Kidney epithelial cell (primary cell): ENCODE measurements around the gene HBM. TPM values are rescaled to one million over a fixed set of nuclear protein-coding genes. Genes with fewer than 3 reads are reported as not detected.
"Not testable (repeated sequence)": the region's sequence is repeated elsewhere in the genome, so short reads cannot be mapped to it uniquely, and the experiment has no call there.

Experiments
- DNase-seq: peaks from one replicate; pipeline ENCODE4 v3.0.0-alpha.2; 2010; ENCODE audit warnings: low read depth
- H3K27me3 ChIP-seq: 2 replicates; pipeline ENCODE4 v1.6.0; 2011; ENCODE audit warnings: low read length; ENCODE audit not compliant: control insufficient read depth, insufficient read depth
- H3K36me3 ChIP-seq: 2 replicates; pipeline ENCODE4 v1.5.1; 2011; ENCODE audit warnings: low read length; ENCODE audit not compliant: control insufficient read depth, insufficient read depth
- H3K4me3 ChIP-seq: 2 replicates; pipeline ENCODE4 v1.5.1; 2011; ENCODE audit warnings: low read depth, mild to moderate bottlenecking, control low read depth, low read length
- CTCF ChIP-seq: IDR thresholded peaks from 2 replicates; pipeline ENCODE4 v1.5.1; 2011; ENCODE audit warnings: mild to moderate bottlenecking, moderate library complexity, low read length, control low read depth, inconsistent platforms; ENCODE audit not compliant: insufficient read depth, poor library complexity, severe bottlenecking
- total RNA-seq: library from RNA; depleted of rRNA; stranded (reverse); fragments of >200 nt; gene quantifications from 2 replicates; pipeline ENCODE4 v1.2.3, GENCODE V29; 2015

HBM gene
- total RNA-seq, 1 donor from 2014 or later: not detected

GRCh38 chr16:192686-193085, 26.9 kb downstream of the HBM start:
- Histone ChIP-seq H3K4me3 (no peak overlapping the region), H3K36me3 (peaks cover 7% of the 10 kb centered on the region), H3K27me3 (no peaks in the 10 kb centered on the region)
- no peak for TF ChIP-seq CTCF
- DNase-seq: no peak

GRCh38 chr16:193441-193840, 27.7 kb downstream of the HBM start:
- TF ChIP-seq CTCF: no peak
- H3K4me3 ChIP-seq: no peak overlapping the region
- DNase-seq: no peak
- no peaks in the 10 kb centered on the region for H3K27me3 ChIP-seq
- peaks cover 7% of the 10 kb centered on the region for H3K36me3 ChIP-seq

GRCh38 chr16:194516-194915, 28.7 kb downstream of the HBM start:
- no peak for TF ChIP-seq CTCF
- no peaks in the 10 kb centered on the region for H3K27me3 ChIP-seq
- no peak overlapping the region for H3K4me3 ChIP-seq
- DNase-seq: no peak
- H3K36me3 ChIP-seq: peaks cover 7% of the 10 kb centered on the region

GRCh38 chr16:200388-200787, 34.6 kb downstream of the HBM start:
- DNase-seq: peak; percentile 38
- no peak for TF ChIP-seq CTCF
- Histone ChIP-seq H3K36me3 (peaks cover 3% of the 10 kb centered on the region), H3K27me3 (no peaks in the 10 kb centered on the region), H3K4me3 (no peak overlapping the region)

GRCh38 chr16:203246-203645, 37.5 kb downstream of the HBM start:
- H3K4me3 ChIP-seq: no peak overlapping the region
- no peaks in the 10 kb centered on the region for H3K27me3 ChIP-seq
- peaks cover 1% of the 10 kb centered on the region for H3K36me3 ChIP-seq
- TF ChIP-seq CTCF: no peak
- DNase-seq: no peak

DNA sequence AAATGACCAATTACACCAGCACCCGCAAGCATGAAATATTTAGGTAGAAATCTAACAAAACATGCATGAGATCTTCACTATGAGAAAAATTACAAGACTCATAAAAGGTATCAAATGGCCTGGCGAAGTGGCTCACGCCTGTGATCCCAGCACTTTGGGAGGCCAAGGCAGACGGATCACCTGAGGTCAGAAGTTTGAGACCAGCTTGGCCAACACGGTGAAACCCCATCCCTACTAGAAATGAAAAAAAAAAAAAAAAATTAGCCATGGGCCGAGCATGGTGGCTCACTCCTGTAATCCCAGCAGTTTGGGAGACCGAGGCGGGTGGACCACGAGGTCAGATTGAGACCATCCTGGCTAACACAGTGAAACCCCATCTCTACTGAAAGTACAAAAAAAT, 38.3 kb downstream of the HBM start:
- not testable (repeated sequence) for H3K27me3 ChIP-seq, DNase-seq, H3K36me3 ChIP-seq, H3K4me3 ChIP-seq

- not testable (repeated sequence) for DNase-seq, H3K36me3 ChIP-seq, H3K4me3 ChIP-seq, H3K27me3 ChIP-seq
Observed at GRCh38 chr16:209359-209758, 43.6 kb downstream of the HBM start.

- DNase-seq, H3K4me3 ChIP-seq, H3K36me3 ChIP-seq, H3K27me3 ChIP-seq: not testable (repeated sequence)
Observed at GRCh38 chr16:211631-212180, 45.9 kb downstream of the HBM start.
